NCI-H2107 treated with DMSO at 0.1 percent for 48 hours (cell line): ENCODE measurements around the gene NUP50.

ENCODE experiments used
- DNase-seq: peaks from one replicate; lab custom pipeline; 2025; ENCODE audit not compliant: unreplicated experiment; lab: John Stamatoyannopoulos, UW

Gene NUP50

GRCh38 chr22:45192701-45193187, 29.0 kb downstream of the NUP50 start:
- no peak for DNase-seq

- DNase-seq, result no peak
Observed at GRCh38 chr22:45194686-45195085, 31.0 kb downstream of the NUP50 start.

GRCh38 chr22:45195616-45196015, 31.9 kb downstream of the NUP50 start:
- DNase-seq, result no peak

GRCh38 chr22:45196308-45196707, 32.6 kb downstream of the NUP50 start:
- DNase-seq, result no peak

GRCh38 chr22:45196926-45197605, 33.3 kb downstream of the NUP50 start:
- DNase-seq, result no peak

GRCh38 chr22:45197606-45198462, 34.1 kb downstream of the NUP50 start:
- no peak for DNase-seq

- no peak for DNase-seq
Observed at GRCh38 chr22:45198463-45198795, 34.7 kb downstream of the NUP50 start.

- DNase-seq, result no peak
Observed at GRCh38 chr22:45199723-45200122, 36.0 kb downstream of the NUP50 start.

- DNase-seq, result no peak
Observed at GRCh38 chr22:45200230-45200629, 36.5 kb downstream of the NUP50 start.

GRCh38 chr22:45200860-45201511, 37.3 kb downstream of the NUP50 start:
- no peak for DNase-seq

- no peak for DNase-seq
Observed at GRCh38 chr22:45201678-45202332, 38.1 kb downstream of the NUP50 start.

- DNase-seq, result no peak
Observed at GRCh38 chr22:45202333-45203149, 38.8 kb downstream of the NUP50 start.

GRCh38 chr22:45203150-45203951, 39.6 kb downstream of the NUP50 start:
- DNase-seq, result no peak

GRCh38 chr22:45204241-45204640, 40.5 kb downstream of the NUP50 start:
- DNase-seq, result no peak

GRCh38 chr22:45204819-45205218, 41.1 kb downstream of the NUP50 start:
- no peak for DNase-seq

GRCh38 chr22:45205276-45205925, 41.7 kb downstream of the NUP50 start:
- no peak for DNase-seq

- no peak for DNase-seq
Observed at GRCh38 chr22:45206233-45206632, 42.5 kb downstream of the NUP50 start.

- DNase-seq, result no peak
Observed at GRCh38 chr22:45207533-45207932, 43.8 kb downstream of the NUP50 start.

GRCh38 chr22:45207981-45208664, 44.4 kb downstream of the NUP50 start:
- DNase-seq, result no peak
